Activated CD4-positive, alpha-beta T cell treated with anti-CD3 and anti-CD28 coated beads, Interleukin-2, amount 50 U/mL, for 24 hours (primary cell): ENCODE results near the gene ETNPPL.
"Not testable (repeated sequence)": the region's sequence is repeated elsewhere in the genome, so short reads cannot be mapped to it uniquely, and the experiment has no call there.

Source experiments
- DNase-seq, 2 donors: peaks; one replicate each; pipeline ENCODE4 v3.0.0-alpha.2; 2020; ENCODE audit warnings: low read depth in 1 of 2, low spot score in 1 of 2

Gene ETNPPL

GRCh38 chr4:108758498-108758897, 4.4 kb downstream of the ETNPPL start:
- no peak for DNase-seq

- no peak for DNase-seq
Observed at GRCh38 chr4:108754327-108754726, 8.5 kb downstream of the ETNPPL start.

GRCh38 chr4:108751321-108751720, 11.5 kb downstream of the ETNPPL start:
- DNase-seq, result no peak

DNA sequence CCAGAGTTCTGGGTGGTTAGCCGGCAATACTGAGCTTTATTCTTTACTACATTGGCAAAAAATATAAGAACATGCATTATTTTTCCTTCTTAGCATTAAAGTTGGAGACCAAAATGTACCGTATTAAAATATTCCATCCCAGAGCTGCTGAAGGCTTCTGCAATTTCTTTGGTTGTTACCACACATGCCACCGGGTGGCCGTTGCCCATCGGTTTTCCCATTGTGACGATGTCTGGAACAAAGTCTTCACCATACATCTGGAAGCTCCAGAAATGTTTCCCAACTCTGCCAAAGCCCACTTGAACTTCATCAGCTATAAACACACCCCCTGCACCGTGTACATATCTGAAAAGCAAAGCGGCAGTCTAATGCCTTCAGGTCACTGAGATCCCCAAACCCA, 13.7 kb downstream of the ETNPPL start:
- no peak for DNase-seq

- no peak for DNase-seq
Observed at GRCh38 chr4:108746511-108746910, 16.3 kb downstream of the ETNPPL start.

DNA sequence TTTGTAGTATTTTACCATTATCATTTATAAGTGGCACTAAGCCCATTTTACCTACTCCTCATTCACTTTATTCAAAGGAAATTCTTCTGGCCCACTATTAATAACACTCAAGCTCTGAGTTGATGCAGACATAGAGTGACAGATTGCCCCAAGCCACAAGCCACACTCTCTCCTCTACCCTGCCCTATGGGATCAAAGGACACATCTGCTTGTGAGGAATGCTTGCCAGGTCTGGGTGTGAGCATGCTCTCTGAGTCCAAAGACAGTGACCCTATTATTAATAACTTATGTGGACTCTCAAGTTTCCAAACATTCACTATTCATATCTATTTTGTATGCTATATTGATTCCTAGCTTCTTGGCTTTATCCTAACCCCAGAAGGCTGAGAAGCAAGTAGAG, 18.5 kb downstream of the ETNPPL start:
- no peak for DNase-seq

- DNase-seq, result no peak
Observed at GRCh38 chr4:108742451-108743420, 20.1 kb downstream of the ETNPPL start.

- no peak for DNase-seq
Observed at GRCh38 chr4:108738003-108738706, 24.7 kb downstream of the ETNPPL start.

- DNase-seq, result no peak
Observed at GRCh38 chr4:108731006-108731405, 31.8 kb downstream of the ETNPPL start.

- no peak for DNase-seq
Observed at GRCh38 chr4:108730579-108730978, 32.3 kb downstream of the ETNPPL start.

GRCh38 chr4:108729731-108730130, 33.1 kb downstream of the ETNPPL start:
- DNase-seq, result no peak

DNA sequence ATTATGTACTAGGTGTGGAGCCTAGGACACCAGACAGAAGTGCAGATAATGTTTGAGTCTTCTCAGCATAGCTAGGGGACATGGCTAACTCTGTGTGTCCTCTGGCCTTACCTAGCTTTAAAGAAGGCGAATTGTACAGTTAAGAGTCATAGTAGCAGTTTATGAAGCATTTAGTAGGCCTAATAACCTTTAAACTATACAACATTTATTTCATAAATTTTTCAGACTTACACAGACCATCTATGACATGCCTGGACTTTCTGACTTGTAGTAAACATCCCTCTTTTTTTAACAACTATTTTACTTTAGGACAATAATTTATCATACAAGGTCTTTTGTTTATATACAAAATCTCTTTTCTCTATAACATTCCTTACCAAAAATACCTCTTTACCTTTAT, 37.4 kb downstream of the ETNPPL start:
- DNase-seq, result no peak

DNA sequence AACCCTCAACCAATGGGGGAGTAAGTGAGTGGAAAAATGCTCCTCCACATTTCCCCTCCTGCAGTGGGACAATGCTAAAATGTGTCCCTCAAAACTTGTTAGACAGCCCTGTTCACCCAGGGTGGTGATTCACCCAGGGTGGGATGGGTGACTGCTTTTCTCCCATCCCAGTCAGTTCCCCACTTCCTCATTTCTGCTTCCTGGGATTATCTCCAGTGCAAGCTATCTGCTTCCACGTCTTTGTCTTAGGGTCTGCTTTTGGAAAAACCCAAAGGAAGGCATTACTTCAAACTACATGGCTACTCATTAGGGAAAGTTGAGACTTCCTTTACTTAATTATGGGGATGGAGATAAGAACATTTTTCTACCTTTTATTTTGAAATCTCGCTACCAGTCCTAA, 45.5 kb downstream of the ETNPPL start:
- no peak for DNase-seq

- DNase-seq, result no peak
Observed at GRCh38 chr4:108716340-108716739, 46.5 kb downstream of the ETNPPL start.

DNA sequence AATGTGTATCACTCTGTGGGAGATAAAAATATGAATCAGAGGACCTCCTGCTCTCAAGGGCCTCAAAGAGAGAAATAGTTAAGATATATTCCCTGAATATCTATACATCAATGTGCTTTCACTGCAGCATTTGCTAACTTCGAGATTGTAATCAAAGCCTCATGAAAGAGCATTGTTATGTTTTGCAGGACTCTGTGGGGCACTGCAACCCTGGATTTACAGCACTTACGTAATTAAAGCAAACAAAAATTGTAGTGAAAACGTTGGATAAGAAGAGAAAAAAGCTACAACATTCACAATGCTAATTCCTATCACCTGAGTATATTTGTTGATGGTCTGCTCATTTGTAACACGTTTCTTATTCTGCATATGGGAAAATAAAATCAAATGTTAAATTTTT, 48.0 kb downstream of the ETNPPL start:
- DNase-seq, result no peak

GRCh38 chr4:108710578-108710977, 52.3 kb downstream of the ETNPPL start:
- not testable (repeated sequence) for DNase-seq

DNA sequence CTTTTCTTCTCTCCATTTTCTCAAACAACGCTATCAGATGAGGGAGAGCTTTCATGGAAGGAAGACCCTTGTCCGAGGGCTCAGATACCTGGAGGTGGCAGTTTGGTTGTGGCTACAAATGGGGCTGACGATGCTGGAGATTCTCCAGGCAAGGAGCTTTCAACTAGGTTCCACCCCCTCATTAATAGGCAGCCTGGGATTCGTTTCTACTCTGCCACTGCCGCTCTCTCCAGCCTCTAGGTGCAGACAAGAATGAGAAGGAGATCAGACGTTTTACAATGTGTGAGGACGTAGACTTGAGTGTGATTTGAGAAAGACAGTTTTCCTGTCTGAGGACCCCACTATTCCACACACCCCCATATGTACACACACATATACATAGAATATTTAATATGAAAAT, 53.1 kb downstream of the ETNPPL start:
- DNase-seq, result no peak

- no peak for DNase-seq
Observed at GRCh38 chr4:108709234-108709633, 53.6 kb downstream of the ETNPPL start.

DNA sequence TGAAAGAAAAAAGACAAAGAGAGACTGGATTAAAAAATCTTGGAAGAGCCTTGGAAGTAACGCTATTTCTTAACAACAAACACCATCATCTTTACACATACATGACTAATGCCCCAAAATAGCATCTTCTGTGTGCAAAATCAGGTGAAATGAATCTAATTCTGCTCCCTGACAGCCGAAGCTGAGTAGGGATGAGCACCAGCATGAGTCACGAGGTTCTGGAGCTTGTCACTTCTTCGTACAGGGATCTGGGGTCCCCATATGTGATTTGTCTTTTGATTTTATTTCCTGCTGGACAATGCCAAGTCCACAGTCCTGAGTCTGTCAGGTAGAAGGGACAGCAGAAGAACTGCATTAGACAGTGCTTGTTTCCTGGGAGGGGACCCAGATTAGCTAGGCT, 56.6 kb downstream of the ETNPPL start:
- no peak for DNase-seq

- no peak for DNase-seq
Observed at GRCh38 chr4:108703966-108704365, 58.9 kb downstream of the ETNPPL start.

DNA sequence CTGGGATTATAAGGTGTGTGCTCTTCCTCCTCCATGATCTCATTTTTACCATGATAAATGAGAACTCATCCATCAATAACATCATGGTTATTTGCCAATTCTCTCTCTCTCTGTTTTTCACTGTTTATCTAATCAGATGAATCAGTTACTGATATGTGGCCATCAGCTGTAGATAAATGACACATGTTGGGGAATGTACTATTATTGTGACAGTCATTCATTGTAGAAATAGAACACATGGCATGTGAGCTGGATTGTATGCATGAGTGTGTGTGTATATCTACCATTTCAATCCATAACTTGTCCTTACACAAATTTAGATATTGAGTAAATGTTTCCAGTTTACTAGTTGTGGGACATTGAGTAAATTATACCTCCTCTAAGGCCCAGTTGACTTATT, 59.5 kb downstream of the ETNPPL start:
- no peak for DNase-seq

DNA sequence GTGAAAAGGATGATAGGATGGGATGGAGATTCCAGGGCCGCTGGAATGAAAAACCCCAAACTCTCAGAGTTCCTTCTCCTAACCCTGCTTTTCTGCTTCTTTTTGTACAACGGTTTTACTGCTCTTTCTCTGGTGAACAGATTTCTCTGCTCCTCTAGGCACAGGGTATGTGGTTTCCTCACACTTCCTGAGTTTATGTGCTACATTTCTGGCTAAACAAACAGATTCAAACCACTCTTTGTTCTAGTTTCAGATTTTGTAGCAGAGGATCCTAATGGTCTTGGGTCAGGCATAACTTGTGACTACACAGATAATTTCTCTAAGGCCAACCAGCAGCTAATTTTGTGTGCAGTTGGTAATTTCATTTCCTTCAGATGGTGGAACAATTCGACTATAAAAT, 59.9 kb downstream of the ETNPPL start:
- no peak for DNase-seq
